Measurements from ENCODE around the gene ZNF324.
"Not testable (repeated sequence)": the region's sequence is repeated elsewhere in the genome, so short reads cannot be mapped to it uniquely, and the experiment has no call there.

ZNF324 gene

DNA sequence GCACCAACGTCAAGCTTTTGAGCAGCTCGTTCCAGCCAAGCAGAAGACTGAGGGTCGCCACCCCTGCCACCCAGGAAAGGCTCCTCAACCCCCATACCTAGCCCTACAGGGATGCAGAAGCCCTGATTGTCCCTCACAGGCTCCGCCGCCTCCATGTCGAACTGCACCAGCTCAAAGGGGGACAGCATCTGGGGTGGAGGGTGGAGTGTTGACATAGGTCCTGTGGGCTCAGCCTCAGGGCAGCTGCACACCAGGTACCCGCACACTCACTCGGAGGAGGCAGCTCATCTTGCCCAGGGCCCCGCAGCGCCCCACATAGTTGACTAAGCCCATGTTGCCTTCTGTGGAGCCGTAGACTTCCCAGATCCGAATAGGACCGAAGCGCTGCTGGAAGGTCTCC is 33.4 kb downstream of the ZNF324 start:
- DNase-seq (ENCODE audit: low read depth, low spot score): no peak

DNA sequence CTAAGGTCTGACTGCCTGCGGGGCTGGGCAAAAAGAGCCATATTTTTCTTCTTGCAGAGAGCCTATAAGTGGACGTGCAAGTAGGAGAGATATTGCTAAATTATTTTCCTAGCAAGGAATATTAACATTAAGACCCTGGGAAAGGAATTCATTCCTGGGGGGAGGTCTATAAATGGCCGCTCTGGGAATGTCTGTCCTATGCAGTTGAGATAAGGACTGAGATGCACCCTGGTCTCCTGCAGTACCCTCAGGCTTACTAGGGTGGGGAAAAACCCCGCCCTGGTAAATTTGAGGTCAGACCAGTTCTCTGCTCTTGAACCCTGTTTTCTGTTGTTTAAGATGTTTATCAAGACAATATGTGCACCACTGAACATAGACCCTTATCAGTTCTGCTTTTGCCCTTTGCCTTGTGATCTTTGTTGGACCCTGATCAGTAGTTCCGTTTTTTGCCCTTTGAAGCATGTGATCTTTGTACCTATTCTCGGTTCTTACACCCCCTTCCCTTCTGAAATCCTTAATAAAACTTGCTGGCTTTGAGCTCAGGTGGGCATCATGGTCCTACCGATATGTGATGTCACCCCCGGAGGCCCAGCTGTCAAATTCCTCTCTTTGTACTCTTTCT is 40.8 kb downstream of the ZNF324 start:
- DNase-seq (ENCODE audit: low read depth, low spot score): not testable (repeated sequence)

DNA sequence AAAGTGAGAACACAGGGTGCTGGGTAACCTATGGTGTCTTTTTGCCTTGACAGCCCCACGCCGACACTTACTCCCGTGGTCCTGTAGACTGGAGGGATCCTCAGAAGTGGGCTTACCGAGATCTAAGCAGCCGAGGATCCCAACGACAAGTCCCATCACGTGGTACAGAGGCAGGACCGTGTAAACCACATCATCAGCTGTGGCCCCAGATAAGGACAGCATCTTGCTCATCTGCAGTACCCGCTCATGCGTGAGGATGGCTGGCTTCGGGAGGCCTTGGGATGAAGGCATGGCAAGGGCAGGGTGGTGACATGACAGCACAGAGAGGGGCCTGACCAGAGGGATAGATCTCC is 42.8 kb downstream of the ZNF324 start:
- no peak for DNase-seq (ENCODE audit: low read depth, low spot score)

DNA sequence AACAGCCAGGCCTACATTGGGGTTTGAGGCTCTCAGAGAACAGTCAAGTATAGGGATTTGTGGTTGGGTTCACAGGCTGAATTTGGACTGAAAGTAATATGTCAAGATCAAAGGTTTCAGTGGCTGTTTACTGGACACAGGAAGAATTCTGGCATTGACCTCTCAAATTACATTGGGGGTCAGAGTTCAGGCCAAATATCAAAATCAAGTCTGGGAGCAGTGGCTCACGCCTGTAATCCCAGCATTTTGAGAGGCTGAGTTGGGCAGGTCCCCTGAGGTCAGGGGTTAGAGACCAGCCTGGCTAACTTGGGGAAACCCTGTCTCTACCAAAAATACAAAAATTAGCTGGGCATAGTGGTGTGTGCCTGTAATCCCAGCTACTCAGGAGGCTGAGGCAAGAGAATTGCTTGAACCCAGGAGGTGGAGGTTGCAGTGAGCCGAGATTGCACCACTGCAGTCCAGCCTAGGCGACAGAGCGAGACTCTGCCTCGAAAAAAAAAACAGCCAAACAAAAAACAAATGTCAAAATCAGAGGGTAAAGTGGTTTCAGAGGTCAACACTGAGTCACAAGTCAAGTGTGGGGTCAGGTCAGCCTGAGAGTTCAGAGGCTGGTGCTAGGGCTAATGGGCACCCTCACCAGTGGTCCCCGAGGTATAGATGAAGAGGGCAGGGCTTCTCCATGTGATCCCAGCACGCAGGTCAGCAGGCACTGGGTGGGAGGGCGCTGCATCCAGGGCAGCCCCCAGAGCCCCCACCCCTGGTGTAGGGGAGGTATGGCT is 43.4 kb downstream of the ZNF324 start:
- no peak for DNase-seq (ENCODE audit: low read depth, low spot score)

DNA sequence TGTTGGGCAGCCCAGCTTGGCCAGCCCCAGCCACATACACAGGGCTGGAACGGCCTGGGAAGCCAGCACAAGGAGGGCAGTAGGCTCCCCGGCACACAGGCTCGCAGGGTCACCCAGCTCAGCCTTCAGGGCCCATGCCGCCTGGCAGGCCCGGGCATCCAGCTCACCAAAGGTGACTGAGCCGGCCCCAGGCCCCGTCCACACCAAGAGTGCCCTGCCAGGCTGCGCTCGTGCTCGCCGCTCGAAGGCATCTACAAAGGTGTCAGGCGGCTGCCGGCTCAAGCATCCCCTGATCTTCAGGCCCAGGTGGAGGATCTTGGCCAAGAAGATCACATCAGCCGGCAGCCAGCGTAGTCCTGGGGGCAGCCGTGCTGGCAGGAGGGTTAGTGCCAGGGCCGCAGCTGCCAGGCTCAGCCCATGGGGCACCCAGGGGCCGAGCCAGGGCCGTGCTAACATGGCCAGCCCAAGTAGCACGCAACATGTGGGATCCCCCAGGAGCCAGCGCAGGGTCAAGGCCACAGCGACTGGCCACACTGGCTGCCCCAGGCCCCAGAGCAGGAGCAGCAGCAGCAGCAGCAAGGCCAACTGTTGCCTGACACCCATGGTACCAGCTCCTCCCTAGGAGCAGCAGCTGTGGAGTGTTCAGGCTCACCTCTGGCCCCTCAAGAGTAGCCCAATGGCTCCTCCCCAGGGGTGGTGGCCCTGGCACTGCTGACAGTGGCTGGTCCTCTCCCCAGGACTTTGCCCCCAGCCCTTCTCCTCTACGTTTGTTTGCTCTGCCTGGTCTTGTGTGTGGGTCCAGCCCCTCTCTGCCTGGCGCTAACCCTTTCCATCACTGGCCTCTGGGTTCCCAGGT is 44.7 kb downstream of the ZNF324 start, which contains the start of gene SLC27A5:
TSS of gene SLC27A5 (minus strand) at position 640 of the 856 bp plus-strand sequence. CDS start at position 603, 37 bp downstream.
- DNase-seq (ENCODE audit: low read depth, low spot score): no peak

DNA sequence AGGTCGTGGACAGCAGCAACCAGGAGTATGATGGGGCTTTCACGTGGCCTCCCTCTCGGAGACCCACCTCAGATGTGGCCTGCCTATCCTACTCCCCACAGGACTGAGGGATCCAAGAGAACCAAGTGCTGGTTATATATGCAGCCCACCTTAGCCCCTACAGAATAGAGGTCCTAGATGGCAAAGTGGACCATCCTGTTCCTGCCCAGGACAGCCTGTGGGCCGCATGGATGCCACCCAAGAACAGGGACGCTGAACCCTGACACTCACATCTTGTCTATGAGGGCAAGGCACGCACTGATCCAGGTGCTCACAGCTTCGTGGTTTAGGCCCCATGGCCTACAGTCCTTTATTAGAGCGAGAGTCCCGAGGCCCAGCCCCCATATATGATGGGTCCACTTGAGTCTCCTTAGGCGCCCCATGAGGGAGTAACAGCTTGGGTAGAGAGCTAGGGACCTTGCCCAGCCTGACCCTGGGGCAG is 46.4 kb downstream of the ZNF324 start:
- DNase-seq (ENCODE audit: low read depth, low spot score): no peak

DNA sequence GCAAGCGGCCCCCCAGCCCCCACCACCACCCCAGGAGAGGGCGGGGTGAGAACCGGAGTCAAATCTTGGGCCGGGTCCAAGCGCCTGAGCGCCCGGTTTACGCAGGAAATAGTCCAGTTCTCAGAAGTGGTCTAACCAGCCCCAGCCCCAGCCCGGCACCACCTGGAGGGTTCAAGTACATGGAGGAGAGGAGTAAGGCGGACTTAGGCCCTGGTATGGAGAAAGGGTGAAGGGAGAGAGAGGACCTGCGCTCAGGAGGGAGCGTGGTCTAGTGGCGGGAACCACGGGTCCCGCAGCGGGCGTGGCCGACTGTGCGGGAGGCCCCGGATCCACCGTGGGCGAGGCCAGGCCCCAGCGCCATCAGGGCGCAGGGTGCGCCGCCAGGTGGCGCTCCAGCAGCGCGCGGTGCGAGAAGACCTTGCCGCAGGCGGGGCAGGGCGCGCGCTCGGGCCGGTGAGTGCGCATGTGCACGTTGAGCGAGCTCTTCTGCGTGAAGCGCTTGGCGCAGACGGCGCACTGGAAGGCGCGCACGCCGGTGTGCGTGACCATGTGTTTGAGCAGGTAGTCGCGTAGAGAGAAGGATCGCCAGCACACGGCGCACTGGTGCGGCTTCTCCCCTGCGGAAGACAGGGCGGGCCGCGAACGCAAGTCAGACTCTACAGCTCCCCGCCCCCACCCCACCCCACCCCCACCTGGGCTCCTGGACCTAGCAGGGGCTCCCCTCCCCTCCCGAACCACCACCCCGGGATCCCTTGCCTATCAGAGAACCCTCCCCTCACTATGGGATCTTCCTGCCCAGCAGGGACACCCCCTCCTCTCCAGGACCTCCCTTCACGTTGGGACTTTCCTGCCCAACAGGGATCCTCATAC is 47.0 kb downstream of the ZNF324 start:
- DNase-seq (ENCODE audit: low read depth, low spot score): peak; percentile 86

DNA sequence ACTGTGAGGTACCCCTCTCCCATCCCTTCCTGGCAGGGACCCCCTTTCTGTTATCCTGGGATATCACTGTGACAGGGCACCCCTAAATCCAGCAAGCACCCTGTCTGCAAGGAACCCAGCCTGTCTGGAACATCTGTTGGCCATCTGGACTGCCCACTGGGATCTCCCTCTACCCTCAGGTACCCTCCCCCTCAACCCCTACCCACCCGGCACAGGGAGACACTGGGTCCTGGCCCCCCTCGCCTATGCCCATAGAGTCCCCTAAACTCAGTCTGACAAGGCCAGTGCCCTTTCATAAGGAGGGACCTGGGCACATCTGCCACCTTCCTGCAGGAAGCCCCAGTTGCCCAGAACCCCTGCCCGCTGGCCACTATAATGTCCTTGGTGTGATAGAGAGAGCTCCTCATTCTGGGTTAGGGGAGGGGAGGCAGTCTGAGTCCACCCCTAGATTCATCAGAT is 47.7 kb downstream of the ZNF324 start:
- no peak for DNase-seq (ENCODE audit: low read depth, low spot score)

DNA sequence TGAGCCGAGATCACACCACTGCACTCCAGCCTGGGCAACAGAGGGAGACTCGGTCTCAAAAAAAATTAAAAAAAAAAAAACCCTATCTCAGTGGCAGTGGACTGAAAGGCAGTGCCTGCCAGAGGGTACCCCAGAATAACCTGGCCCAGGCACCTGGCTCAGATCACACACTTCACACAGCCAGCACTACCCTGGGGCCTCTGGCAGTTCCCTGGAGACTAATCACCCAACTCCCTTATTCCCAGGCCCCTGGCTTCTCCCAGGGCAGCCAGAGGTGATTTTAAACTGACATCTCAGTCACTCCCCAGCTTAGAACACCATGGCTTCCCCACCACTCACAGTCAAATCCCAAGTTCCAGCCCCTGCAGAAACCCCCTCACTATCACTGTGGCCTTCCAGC is 48.4 kb downstream of the ZNF324 start:
- no peak for DNase-seq (ENCODE audit: low read depth, low spot score)

DNA sequence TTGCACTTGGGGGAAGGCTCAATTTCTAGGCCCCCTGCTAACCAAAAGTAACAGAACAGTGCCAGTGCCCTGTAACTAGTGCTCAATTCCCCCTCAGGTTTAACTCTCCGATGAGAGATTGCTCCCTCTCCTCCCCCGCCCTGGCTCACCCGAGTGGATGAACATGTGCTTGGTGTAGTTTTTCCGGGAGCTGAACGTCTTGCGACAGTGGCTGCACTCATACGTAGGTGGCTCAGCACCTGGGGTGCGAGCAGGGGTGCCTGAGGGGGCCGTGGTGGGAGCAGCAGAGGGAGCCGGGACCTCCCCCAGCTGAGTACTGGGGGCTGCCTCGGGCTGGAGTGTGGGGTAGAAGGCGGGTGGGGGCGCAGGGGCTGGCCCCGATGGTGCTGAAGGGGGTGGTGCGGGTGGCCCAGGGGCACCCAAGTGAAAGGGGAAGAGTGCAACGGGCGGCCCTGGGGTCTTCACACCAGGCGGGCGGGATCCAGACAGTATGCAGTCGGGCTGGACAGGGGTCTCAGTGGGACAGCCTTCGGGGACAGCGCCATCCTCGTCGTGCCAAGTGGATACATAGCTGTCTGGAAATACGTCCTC is 49.5 kb downstream of the ZNF324 start:
- no peak for DNase-seq (ENCODE audit: low read depth, low spot score)

DNA sequence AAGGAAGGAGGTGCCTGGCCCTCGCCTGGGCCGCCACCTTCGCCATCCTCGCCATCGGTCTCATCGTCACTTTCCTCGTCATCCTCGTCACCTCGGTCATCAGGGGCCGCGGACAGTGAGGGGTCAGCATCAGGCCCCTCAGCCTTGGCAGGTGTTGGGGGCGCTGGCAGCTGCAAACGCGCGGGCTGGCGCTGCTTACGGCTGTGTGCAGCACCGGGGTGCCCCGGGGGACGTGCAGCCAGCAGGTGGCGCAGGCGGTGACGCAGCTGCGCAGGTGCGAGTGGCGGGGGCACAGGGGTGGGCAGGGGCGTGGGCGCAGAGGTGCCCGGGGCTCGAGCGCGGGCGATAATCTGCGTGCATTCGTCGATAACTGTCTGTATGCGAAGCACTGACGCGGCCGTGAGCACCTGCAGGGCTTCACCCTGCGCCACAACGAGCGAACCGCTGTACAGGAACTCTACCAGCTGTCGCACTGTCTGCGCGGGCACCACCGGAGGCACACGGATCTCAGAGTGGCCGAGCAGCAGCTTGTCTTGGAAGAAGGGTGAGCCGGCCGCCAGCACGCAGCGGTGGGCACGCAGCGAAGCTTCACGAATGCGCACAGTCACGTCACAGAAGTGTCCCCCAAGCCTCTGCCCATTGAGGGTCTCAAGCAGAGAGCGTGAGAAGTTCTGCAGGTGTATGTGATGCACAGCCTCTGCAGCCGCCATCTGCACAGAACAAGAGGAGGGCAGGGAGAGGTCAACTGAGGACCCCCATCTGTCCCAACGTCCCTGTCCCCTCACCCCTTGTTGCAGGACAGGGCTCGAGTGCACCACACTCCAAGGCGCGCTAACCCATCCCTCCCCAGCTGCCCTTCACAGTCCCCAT is 50.3 kb downstream of the ZNF324 start:
- no peak for DNase-seq (ENCODE audit: low read depth, low spot score)

DNA sequence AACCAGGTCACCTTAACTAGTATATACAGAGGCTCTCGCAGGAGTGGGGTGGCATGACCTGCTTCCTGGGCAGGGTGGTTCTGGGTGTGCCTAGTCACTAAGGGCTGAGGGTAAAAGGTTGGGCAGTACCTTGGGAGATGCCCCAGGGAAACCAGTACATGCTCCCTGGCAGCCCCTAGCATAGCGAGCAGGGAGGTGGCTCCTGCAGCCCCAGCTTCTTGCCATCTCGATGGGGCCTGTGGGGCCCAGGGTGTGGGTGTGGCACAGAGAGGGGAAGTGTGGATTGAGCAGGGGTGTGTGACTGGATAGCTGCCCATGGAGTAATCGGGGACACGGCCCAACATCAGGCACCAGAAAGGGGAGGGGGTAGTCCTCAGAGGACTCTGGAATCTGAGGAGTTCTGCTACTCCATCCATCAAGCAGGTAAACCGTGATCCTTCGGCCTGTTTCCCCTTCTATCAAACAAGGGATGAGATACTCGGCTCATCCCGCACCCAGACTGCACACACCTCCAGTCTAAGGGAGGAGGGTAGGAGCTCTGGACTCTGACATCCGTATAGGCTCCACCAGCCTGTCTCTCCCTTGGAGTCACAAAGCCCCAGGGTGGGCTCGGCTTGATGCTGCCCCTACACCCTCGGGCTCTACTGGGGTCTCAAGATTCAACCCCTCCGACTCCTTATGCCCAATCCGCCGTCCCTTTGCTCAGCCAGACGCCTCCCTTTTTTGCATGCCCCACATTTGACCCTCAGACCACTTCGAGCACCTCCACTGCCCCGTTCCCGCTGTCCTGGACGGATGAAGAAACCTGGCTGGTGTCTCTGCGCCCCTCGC is 51.6 kb downstream of the ZNF324 start:
- DNase-seq (ENCODE audit: low read depth, low spot score): no peak

DNA sequence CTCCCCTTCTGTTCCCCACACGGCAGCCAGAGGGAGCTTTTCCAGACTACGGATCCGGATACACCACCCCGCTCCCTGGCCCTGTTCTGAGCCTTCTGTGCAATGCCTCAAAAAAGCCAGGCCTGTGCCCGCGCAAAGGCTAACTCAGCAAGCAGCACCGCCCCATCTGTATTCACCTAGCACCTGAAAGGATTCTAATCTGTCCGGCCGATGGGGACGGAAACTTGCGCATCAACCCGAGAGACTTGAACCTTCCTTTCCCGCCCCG is 52.1 kb downstream of the ZNF324 start:
- DNase-seq (ENCODE audit: low read depth, low spot score): no peak

DNA sequence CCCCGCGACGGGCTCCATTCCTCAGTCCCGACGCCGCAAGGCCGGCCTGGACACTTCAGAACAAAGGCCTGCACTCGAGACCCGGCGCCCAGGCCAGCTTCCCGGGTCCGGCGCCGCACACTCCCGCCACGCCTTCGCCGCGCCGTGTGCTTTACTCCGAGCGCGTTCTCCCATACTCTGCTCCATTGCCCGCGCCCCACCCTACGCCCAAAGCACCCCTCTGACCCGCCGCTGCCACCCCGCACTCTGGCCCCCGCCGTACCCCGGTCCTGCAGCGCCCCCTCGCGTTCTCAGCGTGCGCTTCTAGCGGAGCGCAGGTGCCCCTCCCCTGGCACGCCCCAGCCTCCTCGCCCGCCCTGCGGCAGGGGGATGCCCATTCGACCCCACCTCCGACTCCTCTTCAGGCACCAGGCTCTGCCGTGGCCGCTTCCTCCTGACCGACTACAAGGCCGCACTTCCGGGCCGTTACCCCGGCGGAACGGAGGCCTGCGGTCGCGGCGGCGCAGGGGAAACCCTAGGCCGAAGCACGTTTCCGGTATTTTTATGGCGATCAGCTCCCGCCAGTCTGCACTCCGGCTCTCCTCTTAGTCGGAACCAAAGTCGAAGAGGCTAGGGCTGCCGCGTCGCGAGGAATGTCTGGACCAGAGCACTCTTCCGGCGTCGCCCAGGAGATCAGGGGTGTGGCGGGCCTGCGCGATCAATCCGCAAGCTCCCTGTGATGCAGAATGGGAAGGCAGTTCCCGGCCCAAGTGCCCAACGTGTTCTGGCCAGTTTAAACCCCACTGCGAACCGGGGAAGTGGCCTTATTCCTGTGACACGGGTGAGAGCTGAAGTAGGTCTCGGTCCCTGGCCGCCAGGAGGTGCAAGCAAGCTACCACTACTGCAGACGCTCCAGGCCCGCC is 52.7 kb downstream of the ZNF324 start, which contains the start of gene ZBTB45:
TSS of gene ZBTB45 (minus strand) at position 456 of the 902 bp plus-strand sequence. CDS start 2,137 bp downstream, outside the sequence.
- DNase-seq (ENCODE audit: low read depth, low spot score): peak; percentile 74

DNA sequence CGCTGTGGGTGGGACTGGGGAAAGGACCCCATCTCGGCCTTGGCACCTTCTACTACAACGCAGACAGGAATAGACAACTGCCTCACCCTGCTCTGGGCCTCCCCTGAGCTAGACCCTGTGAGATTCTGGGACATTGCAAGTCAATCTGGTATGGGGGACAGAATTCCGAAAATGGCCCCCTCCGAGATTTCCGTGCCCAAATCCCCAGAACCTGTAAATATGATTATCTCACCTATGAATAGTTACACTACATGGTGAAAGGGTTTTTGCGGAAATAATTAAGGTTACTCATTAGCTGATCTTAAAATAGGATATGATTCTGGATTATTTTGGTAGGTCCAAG is 53.3 kb downstream of the ZNF324 start:
- no peak for DNase-seq (ENCODE audit: low read depth, low spot score)

DNA sequence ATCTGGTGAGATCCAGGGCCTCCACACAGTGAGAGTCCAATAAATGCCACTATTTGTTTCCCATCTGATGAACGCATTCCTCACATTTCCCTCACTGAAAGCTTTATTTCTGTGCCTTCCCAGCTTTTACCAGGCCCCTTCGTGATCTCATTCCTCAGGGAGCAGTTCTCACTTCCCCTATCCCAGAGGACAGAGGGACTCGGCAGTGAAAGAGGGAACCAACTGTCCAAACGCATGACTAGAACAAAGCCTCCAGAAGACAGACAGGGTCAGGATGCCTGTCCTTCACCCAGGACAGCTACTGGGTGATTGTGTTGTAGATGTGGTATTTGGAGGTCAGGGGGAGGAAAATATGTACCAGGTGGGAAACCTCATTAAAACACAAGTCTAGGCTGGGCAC is 54.8 kb downstream of the ZNF324 start:
- no peak for DNase-seq (ENCODE audit: low read depth, low spot score)

DNA sequence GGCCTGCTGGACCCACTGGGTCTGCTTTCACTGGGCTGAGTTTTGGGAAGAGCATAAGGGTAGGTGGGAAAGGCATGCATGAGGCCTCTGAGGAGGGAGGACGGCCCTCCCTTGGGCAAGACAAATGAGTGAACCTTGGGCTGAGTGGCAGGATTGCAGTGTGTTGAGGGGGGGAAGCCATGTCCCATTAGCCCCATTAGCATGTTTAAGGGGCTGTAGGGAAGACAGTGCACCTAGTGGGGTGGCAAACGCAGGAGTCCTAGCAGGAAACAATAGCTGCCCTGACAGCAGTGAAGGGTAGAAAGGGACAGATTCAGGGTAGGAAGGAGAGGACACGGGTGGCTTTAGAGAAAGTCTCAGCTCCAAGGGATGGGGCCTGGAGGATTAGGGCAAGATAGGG is 55.8 kb downstream of the ZNF324 start:
- no peak for DNase-seq (ENCODE audit: low read depth, low spot score)
